ENCODE results near the gene RPL9. TPM values are rescaled to one million over a fixed set of nuclear protein-coding genes. Genes with fewer than 3 reads are reported as not detected.

RPL9 gene
- total and polyA plus RNA-seq, 2 of the 4 experiments (the other 2 are of a cell fraction): 1,627 to 1,905 TPM

DNA sequence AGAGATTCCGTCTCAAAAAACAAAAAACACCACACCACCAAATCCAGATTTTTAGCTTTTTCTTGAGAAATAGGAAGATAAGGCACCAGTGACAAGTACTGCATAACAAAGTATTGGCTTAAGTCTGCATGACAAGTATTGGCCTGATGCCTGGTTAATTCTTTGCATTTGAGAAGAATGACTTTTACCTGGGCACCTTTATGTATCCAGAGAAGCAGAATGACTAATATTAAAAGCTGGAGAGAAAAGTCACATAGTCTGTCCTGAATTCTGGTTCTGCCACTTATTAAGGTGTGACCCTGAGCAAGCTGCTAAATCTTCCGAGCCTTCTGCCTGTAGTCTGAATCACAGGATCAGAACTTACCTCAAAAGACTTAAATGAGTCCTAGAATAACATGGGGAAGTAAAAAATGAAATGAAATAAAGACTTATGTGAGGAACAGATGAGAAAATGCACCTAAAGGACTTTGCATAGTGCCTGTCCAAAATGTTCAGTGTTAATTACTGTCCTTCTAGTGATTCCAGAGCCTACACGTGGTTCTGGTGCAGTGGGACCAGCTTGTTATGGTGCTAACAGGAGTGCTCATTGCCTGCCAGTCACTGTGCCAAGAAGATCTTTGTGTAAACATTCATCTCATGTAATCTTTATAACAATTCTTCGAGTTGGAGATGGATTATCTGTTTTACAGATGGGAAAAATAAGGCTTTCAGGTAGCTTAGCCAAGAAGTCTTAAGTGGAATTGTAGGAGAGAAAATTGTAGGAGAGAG lies 36.9 kb upstream of the RPL9 start:
- Histone ChIP-seq H3K27ac (ENCODE audit: insufficient read depth, low read length) (no peak overlapping the region), H3K14ac (replicated peaks; ENCODE audit: low read depth, low read length) (no peak overlapping the region), H2BK5ac (ENCODE audit: low read depth, low read length, poor library complexity, severe bottlenecking) (no peak overlapping the region), H3K4ac (ENCODE audit: low read depth, low read length) (no peak overlapping the region), H3K9ac (ENCODE audit: low read depth, low read length) (no peak overlapping the region), H2BK120ac (ENCODE audit: low read depth, low read length) (no peak overlapping the region), H2BK20ac (ENCODE audit: low read depth, low read length) (no peak overlapping the region), H3K9me1 (ENCODE audit: insufficient read depth, low read length) (no peaks in the 10 kb centered on the region), H3K36me3 (ENCODE audit: control insufficient read depth, insufficient read depth, low read length) (peaks cover 5% of the 10 kb centered on the region), H3K4me2 (ENCODE audit: low read depth, low read length) (no peak overlapping the region), H2AK5ac (ENCODE audit: low read depth, low read length) (no peak overlapping the region), H3K23ac (ENCODE audit: low read depth, low read length) (no peak overlapping the region), H3K18ac (ENCODE audit: low read depth, low read length) (no peak overlapping the region), H2AK9ac (replicated peaks; ENCODE audit: low read depth, low read length, poor library complexity) (no peak overlapping the region), H2BK15ac (ENCODE audit: low read depth, low read length) (no peak overlapping the region), H3K56ac (ENCODE audit: extremely low read depth, insufficient read depth, low read length) (no peak overlapping the region), H4K20me1 (ENCODE audit: insufficient read depth, low read length) (no peaks in the 10 kb centered on the region), H3K9me3 (ENCODE audit: control insufficient read depth, insufficient read depth, low read length) (no peaks in the 10 kb centered on the region), H4K8ac (ENCODE audit: low read depth in 2 of 2, low read length in 2 of 2) (no peak overlapping the region), H4K91ac (ENCODE audit: insufficient read depth, low read depth, low read length) (no peak overlapping the region), H3K4me3 (ENCODE audit: insufficient read depth, low read depth, low read length) (no peak overlapping the region), H4K5ac (ENCODE audit: low read depth, low read length) (no peak overlapping the region), H3K79me1 (ENCODE audit: low read depth in 1 of 2, low read length in 2 of 2) (peaks cover 0 to 4% of the 10 kb centered on the region in 2 experiments; a peak in 2 of 4 replicates), H3K27me3 (ENCODE audit: control insufficient read depth, insufficient read depth, low read length) (no peaks in the 10 kb centered on the region), H3K4me1 (ENCODE audit: control insufficient read depth, insufficient read depth, low read length) (0 out of 2 replicates have a peak, but pooled peaks cover 2% of the 10 kb centered on the region), H2AFZ (replicated peaks; ENCODE audit: low read length, poor library complexity) (no peak overlapping the region)
- DNase-seq (peak; percentile 10), ATAC-seq (ENCODE audit: low read depth) (0 out of 2 replicates have a peak, but pooled peaks have one; percentile 21)
- no peak for TF ChIP-seq NFE2L2 (IDR thresholded peaks at IDR 0.05; ENCODE audit: low read depth, low read length)
- no peak for TF ChIP-seq POLR2A (IDR thresholded peaks at IDR 0.05; ENCODE audit: low read depth, low read length)
- TF ChIP-seq RCOR1 (IDR thresholded peaks at IDR 0.05; ENCODE audit: insufficient replicate concordance, low read length): no peak
- TF ChIP-seq, protein P1, sequence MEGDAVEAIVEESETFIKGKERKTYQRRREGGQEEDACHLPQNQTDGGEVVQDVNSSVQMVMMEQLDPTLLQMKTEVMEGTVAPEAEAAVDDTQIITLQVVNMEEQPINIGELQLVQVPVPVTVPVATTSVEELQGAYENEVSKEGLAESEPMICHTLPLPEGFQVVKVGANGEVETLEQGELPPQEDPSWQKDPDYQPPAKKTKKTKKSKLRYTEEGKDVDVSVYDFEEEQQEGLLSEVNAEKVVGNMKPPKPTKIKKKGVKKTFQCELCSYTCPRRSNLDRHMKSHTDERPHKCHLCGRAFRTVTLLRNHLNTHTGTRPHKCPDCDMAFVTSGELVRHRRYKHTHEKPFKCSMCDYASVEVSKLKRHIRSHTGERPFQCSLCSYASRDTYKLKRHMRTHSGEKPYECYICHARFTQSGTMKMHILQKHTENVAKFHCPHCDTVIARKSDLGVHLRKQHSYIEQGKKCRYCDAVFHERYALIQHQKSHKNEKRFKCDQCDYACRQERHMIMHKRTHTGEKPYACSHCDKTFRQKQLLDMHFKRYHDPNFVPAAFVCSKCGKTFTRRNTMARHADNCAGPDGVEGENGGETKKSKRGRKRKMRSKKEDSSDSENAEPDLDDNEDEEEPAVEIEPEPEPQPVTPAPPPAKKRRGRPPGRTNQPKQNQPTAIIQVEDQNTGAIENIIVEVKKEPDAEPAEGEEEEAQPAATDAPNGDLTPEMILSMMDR (conservative IDR thresholded peaks at IDR 0.05; ENCODE audit: low read depth, low read length): no peak
- TF ChIP-seq, protein P2, sequence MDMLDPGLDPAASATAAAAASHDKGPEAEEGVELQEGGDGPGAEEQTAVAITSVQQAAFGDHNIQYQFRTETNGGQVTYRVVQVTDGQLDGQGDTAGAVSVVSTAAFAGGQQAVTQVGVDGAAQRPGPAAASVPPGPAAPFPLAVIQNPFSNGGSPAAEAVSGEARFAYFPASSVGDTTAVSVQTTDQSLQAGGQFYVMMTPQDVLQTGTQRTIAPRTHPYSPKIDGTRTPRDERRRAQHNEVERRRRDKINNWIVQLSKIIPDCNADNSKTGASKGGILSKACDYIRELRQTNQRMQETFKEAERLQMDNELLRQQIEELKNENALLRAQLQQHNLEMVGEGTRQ (IDR thresholded peaks at IDR 0.05; ENCODE audit: low read depth, low read length): no peak
- TF ChIP-seq RFX5 (IDR thresholded peaks at IDR 0.05; ENCODE audit: low read depth, low read length): no peak
- no peak for TF ChIP-seq MXI1 (IDR thresholded peaks at IDR 0.05; ENCODE audit: borderline replicate concordance, low read depth, low read length)
- TF ChIP-seq, protein P3, sequence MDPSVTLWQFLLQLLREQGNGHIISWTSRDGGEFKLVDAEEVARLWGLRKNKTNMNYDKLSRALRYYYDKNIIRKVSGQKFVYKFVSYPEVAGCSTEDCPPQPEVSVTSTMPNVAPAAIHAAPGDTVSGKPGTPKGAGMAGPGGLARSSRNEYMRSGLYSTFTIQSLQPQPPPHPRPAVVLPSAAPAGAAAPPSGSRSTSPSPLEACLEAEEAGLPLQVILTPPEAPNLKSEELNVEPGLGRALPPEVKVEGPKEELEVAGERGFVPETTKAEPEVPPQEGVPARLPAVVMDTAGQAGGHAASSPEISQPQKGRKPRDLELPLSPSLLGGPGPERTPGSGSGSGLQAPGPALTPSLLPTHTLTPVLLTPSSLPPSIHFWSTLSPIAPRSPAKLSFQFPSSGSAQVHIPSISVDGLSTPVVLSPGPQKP (IDR thresholded peaks at IDR 0.05; ENCODE audit: borderline replicate concordance, low read depth, low read length): no peak
- TF ChIP-seq BHLHE40 (IDR thresholded peaks at IDR 0.05; ENCODE audit: low read depth, low read length): no peak
- TF ChIP-seq FOS (IDR thresholded peaks at IDR 0.05; ENCODE audit: low read depth, low read length): no peak
- in situ Hi-C loops (cut with MboI; ENCODE audit: low sequenced_read_pairs): no loop called here
- no TSS peak for BruUV-seq (replicated peaks)
- dilution Hi-C loops (cut with HindIII; ENCODE audit: low sequenced_read_pairs, unreplicated experiment): no loop called here
- WGBS, 2 experiments (ENCODE audit: extremely low coverage in 2 of 2, insufficient read length in 1 of 2): no CpG with 5 or more reads among the region's 4 CpGs
- ChIA-PET CTCF (interaction anchor here (0.7 kb wide), 1 partner anchor 361 kb away, joined by 3 read pairs; no protein-coding TSS in a partner anchor), POLR2A (ENCODE audit: unreplicated experiment) (no interaction called here)
- intact Hi-C loops (cut with micrococcal nuclease): no loop called here
